ENCODE data around the gene IL34.

Gene IL34

DNA sequence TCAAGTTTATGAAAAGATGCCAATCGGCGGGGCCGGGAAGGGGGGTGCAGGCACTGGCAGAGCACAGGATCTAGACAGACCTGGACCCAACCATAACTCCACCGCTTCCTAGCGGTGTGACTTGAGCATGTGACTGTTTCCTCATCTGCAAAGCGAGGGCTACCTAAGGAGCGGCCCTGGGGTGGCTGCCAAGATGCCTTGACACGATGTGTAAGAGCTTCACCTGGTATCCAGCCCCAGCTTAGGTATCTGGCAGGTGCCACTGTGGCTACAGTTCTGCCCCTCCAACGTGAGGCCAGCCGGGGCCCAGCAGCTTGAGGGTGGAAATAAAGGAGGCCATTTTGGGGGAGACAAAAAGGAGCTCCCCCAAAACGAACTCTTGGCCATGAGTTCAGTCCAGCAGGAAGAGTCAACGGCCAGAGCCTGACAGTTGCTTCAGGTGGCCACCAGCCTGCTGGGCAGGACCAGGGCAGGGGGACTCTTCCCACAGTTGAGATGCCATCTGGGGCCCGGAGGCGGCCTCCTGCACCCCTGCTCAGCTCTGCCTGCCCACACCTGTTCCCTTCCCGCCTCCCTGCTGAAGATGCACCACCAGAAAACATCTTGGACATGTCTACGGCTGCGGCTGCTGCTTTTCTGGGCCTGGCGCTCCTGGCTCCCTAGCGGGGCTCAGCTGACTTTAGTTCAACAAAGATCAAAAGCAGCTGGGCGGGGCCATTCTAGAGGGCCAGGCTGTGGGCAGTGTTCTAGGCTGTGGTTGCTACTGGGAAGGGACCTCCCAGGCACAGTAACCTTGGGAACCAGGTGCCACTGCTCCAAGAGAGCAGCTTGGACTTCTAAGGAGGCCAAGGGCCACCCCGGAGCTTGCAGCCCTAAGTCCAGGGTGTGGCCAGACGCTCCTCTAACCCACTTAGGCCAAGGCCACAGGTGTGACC lies 42.9 kb downstream of the IL34 start:
- no peak for DNase-seq (ENCODE audit: low read depth)

DNA sequence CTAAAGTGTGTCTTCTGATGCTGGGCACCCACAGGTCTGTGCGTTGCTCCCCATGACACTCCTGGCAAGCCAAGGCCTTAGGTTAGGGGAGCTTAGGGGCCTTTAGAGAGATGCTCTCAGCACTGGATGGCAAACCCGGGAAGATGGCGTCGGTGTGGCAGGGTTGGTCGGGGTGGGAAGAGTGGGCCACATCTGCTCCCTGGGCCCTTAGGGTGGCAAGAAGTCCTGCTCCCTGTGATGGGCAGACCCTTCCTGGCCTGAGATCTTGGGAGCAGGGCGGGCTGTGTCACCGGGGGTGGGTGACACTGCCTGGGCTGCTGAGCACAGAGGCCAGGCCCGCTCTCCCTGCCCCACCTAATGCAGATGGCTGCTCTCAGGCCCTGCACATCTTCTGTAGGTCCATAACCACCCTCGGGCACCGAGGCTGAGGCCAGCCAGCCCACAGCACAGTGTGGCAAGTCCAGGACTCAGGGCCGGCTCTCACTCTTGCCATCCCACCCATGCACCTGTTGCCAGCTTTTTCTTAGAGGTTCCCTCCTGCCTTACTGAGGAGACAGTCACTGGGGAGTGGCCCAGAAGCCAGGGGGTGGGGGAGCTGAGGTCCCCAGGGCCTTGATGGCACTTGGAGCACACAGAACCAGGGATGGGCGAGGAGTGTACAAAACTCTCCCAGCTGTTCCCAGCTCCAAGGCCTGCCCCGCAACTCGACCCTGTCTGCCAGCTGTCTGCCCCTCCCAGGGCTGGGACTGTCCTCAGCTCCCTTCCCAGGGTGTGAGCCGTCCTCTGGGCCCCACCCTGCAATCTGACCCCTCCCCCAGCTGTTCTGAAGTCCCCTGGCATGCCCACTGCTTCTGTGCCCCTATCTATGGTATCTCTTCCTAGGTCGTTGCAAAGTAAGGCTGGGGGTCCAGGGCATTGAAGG lies 43.9 kb downstream of the IL34 start:
- no peak for DNase-seq (ENCODE audit: low read depth)

DNA sequence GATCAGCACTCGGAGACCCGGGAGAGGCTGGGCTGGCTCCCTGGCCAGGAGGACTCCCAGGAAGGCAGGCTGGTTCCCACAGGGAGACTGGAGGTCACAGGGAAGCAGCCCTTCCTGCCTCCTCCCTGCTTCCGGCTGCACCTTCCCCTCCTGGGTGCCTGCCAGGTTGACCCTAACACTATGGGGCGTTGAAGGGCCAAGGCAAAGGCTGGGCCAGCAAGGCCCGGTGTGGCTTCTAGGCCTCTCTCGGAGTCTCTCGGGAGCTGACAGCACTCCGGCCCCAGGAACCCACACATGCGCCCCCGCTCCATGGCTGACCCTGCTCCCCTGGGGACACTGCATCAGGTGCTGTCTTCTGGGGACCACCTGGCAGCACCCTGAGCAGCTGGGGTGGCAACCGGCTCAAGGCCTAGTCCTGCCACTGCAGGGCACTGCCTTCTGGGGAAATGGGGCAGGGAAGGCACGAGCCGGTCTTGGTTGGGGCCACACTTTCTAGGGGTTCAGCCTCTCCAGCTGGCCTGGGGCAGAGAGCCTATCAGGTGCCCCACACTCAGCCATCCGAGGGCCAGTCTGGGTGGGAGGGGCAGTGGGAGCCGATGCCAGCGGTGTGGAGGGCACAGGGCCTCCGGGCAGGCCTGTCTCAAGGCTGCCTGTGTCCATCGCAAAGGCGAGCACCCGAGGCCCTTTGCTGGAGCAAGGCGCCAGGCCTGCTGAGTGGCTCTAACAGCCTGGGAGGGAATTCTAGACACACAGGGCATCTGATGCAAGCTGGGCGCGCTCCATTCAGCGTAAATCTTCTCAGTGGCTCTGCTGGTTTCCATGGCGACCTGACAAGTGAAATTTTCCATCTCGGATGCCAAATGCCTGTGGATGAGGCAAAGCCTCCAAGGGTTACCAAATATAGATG lies 45.1 kb downstream of the IL34 start:
- DNase-seq (ENCODE audit: low read depth), result no peak

DNA sequence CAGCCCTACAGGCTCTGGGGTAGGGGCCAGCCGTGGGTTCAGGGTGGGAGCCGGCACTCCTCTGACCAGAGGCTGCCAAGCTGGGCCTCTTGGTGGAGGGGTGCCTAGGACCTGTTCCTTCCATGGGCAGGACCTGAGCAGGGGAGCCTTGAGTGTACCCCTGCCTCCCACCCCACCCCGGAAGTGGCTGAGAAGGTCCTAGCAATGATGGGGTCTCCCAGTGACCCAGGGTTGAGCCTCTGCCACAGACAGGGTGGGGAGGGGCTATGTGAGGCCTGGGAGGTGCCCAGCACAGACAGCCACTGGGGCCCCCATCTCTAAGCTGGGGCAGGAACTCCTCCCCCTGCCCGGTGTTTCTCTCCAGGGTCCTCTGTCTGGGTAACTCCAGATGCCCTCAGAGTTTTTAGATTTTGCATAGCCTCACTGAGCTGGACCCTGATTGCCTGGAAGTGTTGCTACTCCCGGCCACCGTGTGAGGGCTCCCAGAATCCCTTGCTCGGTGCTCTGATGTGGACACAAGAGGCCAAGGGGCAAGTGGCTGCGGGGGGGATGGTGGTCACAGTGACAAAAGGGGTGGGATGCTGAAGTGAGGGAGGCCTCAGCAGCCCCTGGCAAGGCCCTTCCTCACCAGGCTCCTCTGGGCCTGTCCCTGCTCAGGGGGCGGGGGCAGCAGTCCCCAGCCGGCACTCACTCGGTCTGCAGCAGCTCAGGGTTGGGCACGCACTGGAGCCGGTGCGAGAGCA lies 45.9 kb downstream of the IL34 start:
- no peak for DNase-seq (ENCODE audit: low read depth)

DNA sequence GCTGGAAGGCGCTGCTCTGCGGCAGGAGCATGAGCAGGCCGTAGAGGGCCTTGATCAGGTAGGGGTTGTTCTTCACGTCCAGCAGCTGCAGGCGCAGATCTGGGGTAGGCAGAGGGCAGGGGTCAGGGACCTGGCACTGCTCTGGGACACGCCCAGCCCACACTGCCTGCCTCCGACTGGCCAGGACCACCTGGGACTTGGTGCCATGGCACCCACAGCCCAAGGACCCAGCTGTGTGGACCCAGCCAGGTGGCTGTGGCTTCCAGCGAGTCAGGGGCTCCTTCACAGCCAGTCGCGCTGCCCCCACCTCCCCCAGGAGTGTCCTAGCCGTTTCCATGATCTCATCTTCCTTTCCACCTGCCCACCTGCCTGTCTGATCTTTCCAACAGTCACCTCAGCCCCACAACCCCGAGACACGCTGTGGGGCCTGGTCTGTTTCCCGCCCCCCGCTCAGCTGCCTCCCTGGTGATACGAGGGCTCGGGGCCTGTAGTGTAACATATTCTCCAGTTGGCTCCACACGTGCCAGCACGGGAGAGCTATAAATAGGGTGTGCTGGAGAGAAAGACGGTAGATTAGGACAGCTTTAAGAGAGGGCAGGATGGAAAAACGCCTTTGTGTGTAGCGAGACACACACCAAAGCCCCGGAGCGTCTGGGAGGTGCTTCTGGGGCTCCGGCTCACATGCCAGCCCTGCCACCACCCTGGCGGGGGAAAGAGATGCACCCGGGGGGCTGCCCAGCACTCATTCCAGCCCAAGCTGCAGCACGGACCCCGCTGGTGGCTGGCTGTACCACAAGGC lies 46.7 kb downstream of the IL34 start:
- no peak for DNase-seq (ENCODE audit: low read depth)

DNA sequence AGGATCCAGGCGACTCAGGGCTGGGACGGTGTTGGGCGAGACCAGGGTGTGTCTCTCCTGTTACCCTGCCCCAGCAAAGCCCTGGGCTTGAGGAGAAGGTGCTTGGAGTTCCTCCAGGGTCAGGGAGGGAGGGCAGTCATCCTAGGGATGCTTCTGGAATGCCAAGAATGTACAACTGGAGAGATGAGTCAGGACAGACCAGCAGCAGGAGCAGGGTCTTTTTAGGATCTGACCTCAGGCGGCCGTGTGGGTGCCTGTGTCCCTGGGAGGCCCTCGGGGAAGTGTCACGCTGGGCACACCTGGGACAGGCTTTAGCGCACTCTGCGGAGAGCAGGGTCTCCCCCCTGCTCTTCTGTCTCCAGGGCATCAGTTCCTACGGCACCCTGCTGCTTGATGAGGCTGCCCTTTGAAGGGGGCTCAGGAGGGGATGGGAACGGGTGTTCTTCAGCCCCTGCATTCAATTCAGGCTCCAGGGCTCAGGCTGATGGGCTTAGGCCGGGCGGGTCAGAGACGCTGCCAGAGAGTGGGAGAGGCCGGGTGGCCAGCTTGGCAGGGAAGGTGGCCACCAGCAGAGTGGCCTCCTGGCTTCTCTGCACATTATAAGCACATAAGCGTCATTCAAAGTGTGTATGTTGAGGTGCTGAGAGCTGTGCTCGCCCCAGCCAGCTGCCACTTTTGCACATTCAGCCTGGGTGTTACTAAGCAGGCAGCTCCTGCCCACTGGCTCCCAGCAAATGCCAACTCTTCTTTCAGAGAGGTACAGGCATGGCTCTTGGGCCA lies 47.9 kb downstream of the IL34 start:
- DNase-seq (ENCODE audit: low read depth), result no peak

DNA sequence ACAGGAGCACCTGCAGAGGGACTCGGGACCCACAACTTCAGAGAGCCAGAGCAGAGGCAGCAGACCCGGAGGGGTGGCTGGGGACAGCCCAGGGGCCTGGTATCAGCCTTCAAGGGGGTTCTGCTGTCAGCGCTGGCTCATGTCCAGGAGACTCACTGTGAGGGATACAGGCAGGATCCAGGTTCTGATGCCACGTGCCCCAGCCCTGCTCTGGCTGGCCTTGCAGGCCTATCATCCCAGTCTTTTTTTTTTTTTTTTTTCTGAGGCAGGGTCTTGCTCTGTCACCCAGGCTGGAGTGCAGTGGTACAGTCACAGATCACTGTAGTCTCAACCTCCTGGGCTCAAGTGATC lies 48.5 kb downstream of the IL34 start:
- DNase-seq (ENCODE audit: low read depth), result no peak

DNA sequence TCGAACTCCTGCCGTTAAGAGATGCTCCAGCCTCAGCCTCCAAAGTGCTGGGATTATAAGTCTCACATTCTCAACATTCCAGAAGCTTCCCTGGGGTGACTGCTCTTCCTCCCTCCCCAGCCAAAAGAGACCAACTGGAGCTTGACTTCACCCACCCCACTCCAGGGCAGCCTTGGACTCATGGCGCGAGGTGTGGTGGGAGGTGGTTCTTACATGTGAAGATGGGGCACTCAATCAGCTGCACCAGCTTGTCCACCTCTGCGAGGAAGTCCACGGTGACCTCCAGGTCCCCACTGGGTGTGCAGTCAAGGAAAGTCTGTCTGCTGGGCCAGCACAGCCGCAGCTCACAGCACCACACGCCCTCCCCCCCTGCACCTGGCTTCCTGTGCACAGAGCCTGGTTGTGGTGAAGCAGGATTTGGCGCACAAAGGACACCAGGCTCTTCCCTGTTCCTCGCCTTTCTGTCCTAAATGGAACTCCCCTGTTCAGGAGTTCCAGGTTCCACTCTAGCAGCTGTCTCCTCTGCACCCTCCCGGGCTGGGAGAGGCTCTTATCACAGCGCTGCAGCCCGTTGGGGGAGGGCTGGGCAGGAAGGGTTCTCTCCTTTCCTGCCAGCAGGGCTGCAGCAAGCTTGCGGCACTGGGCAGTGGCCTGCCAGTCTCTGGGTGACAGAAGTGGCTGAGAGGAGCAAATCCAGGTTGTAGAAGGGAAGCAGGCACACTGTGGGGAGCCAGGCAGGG lies 49.1 kb downstream of the IL34 start:
- DNase-seq (ENCODE audit: low read depth), result no peak

DNA sequence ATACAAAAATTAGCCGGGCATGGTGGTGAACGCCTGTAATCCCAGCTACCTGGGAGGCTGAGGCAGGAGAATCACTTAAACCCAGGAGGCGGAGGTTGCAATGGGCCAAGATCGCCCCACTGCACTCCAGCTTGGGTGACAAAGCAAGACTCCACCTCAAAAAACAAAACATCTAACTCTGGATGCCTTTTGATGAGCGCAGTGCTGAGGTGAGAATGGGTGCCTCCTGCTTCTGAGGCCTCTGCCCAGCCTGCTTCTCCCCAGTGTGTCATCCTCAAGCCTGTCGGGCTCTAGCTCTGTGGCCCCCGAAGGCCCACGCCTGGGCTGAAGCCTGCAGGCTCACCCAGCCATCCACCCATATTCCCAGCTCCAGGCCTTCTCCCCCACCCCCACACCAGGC lies 50.0 kb downstream of the IL34 start:
- no peak for DNase-seq (ENCODE audit: low read depth)

DNA sequence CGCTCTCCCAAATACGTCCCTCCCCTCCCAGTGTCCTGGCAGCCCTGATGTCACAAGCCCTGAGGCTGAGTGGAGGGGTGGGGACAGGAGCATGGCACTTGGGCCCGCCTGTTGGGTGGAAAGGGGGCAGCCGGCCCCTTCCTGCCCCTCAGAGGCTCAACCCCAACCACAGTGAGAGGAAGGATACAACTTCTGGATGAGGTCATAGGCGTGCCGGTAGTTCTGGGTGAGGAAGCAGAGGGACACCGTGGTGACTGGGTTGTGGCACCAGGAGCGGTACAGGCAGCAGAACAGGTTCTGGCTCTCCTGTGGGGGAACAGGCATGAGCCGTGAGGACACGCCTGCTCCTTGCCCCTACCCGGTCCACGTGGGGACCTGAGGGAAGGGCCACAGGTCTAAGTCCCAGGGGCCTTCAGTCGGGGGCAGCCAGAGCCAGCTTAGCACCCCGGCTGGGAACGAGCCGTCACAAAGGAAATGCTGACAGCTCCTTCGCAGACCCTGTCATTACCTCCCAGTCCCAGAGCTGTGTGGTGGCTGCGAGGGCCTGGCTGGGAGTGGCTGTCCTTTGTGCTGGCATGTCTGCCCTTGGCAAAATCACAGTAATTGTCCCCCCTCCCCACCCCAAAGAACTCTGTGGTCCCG lies 50.7 kb downstream of the IL34 start:
- no peak for DNase-seq (ENCODE audit: low read depth)

DNA sequence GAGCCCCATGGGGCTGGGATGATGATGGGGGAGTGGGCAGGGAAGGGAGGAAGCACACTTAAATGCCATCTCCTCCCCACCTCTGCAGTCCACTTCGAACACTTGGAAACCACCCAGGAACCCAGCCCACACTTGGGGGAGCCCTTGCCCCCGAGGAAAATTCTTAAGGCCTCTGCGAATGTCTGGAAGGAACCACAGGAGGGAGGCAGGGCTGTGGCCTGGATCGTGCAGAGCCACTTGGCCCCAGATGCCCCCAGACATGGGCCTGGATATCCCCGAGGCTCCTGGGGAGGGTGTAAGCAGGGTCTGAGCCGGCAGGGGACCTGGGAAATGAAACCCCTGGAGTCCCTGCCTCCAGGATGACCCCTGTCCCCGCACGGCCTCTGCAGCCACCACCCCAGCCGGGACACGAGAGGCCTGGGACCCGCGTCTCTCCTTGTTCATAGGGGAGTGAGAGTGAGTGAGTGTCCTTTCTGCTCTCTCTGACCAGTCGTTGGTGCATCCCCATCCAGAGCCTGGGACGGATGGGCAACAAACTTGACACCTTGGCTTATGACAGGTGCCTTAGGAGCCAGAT lies 51.3 kb downstream of the IL34 start:
- DNase-seq (ENCODE audit: low read depth), result no peak

DNA sequence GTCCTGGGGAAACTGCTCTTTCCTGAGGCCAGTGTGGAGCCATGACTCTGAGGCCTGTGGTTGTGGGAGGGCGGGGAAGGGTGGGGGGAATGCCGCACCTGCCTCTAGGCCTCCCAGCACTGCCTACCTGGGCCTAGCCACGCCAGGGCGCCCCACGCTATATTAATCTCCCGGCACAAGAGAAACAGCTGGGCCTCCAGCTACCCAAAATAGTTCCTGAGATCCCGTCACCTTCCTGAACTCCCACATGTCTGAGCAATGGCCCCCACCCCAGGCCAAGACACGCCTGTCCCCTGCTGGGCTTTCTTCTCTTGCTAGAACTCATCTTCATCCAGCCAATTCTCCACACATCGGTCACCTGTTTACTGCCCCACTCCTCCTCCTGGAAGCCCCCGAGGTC lies 52.5 kb downstream of the IL34 start:
- DNase-seq (ENCODE audit: low read depth), result no peak

DNA sequence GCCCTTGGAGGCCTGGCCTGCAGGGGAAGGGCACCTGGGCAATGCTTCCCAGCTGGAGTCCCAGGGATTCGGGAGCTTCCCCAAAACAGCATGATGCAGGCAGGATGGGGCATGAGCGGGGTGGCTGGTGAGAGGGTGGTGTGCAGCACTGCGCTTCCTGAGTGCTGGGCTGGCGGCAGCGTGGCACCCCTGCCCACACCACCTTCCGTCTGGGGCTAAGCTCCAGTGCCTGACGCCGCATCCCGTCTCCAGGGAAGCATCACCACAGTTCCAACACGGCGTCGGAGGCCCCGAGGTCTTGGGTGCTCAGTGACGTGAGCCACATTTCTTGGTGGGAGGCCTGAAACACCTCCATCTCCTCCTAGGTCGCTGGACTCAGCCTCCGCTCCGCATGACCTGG lies 53.3 kb downstream of the IL34 start:
- DNase-seq (ENCODE audit: low read depth), result no peak

DNA sequence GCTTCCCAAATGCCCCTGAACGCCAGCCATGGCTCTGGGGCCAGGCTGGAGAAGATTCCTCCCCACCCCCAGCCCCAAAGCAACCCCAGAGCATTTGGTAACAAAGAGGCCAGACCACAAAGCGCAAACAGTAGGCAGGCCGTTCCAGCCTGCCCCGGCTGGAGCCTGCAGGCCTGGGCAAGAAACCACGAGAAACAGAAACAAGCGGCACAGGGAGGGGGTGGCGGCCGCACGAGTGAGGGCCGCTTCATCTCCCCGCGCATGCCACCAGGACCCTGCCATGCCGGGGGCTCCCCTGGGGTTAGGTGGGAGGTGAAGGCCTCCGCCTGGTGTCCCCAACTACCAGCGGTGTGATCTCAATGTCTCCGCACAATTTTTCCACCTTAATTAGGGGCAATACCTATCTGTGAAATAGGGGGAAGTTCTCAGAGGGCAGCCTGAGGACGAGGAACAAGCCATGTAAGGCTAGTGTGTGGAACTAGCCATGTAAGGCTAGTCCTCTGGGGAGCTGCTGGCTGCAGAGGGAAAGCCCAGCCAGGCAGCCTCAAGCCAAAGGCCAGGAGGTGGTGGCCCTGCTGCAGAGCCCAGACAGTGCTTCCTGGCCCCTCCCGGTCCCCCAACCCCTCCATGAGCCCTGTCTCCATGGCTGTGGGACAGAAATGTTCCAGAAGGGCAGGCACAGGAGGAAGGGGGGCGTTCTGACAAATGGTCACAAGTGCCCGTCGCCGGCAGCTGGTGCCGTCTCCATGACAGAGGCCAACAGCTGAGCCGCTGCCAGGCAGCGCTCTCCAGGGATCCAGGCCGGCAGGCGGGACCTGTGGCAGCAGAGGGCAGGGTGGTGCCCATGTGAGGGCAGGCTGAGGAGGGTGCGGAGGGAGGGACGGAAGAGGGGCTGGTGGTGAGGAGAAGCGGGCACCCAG lies 54.0 kb downstream of the IL34 start:
- no peak for DNase-seq (ENCODE audit: low read depth)

DNA sequence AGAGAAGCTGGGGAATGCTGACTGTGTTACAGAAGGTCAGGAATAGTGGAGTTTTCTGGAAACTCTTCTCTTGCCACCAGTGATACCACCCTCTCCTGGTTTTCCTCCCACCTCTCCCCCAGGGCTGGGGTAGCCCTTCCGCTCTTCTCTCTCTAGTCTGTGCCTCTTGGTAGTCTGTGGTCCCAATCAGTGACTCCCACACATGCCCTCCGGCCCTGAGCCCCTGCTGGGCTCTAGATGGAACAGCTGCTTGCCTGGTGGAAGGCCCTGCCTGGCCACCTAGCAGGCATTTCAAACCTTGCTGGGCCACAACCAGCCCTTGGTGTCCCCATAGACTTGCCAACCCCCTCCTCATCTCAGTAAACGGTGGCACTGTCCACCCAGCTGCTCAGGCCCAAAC lies 54.7 kb downstream of the IL34 start:
- DNase-seq (ENCODE audit: low read depth), result no peak

DNA sequence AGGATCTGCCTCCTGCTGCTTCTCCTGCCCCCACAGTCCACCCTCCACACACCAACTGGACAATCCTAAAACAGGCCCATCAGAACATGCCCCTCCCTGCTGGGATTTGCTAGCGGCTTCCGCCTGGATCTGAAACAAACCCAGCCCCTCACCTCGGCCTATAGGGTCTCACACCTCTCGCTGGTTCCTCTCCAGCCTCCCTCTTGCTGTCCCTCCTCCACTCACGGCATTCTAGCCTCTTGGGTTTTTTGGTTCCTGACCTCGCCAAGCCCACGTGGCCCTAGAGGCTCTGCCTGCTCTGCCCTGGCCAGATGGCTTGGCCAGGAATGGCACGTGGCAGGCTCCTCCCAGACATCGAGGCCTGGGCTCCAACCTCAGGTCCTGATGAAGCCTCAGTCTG lies 55.2 kb downstream of the IL34 start:
- DNase-seq (ENCODE audit: low read depth), result no peak

DNA sequence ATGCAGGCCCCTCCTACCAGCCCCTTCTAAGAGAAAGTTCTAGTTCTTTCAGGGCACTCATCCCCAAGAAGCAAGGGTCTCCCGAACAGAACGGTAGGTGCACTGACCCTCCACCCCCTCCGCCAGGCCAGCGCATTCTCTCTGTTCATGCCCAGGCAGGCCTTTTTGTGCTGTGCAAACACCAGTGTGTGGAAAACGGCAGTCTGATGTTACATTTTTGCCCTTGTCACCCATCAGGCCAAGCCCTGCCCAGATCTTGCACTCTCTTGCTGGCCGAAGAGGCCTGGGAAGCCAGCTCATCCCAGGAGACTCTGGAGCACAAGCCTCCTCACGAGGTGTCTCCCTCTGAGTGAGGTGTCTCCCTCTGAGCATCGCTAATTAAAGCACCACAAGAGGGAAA lies 55.6 kb downstream of the IL34 start:
- DNase-seq (ENCODE audit: low read depth), result no peak

All from activated T-helper 9 cell treated with anti-CD3 and anti-CD28 coated beads, Interleukin-2, amount 50 U/mL, for 16 hours (primary cell).